A172 (cell line): Measurements from ENCODE around the gene FBXL15. TPM values are rescaled to one million over a fixed set of nuclear protein-coding genes. Genes with fewer than 3 reads are reported as not detected.

ENCODE experiments used
- DNase-seq: peaks from one replicate; pipeline ENCODE4 v3.0.0-alpha.2; 2015; ENCODE audit warnings: low spot score
- total RNA-seq: library from RNA; depleted of rRNA; stranded (reverse); fragments of >200 nt; shearing (Covaris generic); gene quantifications from 2 replicates; pipeline ENCODE4 v1.2.3, GENCODE V29; 2014; rRNA removed

FBXL15 gene, protein sequence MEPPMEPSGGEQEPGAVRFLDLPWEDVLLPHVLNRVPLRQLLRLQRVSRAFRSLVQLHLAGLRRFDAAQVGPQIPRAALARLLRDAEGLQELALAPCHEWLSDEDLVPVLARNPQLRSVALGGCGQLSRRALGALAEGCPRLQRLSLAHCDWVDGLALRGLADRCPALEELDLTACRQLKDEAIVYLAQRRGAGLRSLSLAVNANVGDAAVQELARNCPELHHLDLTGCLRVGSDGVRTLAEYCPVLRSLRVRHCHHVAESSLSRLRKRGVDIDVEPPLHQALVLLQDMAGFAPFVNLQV
- total RNA-seq, result 14.6 and 20.0 TPM in 2 replicates

DNA sequence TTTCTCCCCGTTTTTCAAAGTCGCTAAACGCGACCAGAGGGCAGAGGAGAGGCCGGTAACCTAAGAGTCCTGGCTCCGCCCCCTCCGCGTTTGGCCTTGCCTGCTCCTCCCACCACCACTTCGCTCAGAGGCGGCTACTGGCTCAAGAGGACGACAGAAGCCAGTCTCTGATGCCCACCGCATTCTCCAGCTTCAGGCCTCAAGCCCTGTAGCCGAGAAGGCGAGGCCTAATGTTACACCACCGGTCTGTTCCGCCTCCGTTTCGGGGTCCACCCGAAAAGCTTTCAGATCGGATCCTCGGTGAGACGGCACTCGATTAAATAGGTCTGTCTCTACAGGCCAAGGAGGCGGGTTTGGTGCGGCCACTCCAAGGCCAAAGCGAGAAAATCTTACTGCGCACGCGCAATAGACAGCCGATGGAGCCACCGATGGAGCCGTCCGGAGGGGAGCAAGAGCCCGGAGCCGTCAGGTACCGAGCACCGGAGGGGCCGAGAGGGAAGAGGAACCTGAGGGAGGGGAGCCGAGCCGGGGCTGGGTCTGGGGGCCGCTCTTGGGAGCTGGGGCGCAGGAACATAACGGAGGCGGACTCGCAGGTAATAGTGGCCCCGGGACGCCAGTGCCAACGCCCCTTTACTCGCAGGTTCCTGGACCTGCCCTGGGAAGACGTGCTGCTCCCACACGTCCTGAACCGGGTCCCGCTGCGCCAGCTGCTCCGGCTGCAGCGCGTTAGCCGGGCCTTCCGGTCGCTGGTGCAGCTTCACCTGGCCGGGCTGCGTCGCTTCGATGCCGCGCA is at the start of gene FBXL15:
Gene FBXL15, plus strand, starts transcription at position 123 of the 793 bp plus-strand sequence. Its CDS starts 294 bp downstream, at position 417.
- DNase-seq, result peak; percentile 95

DNA sequence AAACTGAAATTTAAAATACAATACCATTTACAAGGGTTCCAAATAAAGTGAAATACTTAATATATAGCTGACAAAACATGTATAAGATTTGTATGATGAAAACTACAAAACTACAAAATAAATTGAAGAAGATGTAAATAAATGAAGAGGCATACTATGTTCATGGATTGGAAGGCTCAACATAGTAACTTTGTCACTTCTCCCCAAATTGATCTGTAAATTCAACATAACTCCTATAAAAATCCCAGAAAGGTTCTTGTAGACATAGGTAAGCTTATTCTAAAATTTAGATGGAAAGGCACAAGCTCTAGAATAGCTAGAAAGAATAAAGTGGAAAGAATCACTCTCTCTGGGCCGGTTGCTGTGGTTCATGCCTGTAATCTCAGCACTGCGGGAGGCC is 49.3 kb upstream of the FBXL15 start:
- no peak for DNase-seq

DNA sequence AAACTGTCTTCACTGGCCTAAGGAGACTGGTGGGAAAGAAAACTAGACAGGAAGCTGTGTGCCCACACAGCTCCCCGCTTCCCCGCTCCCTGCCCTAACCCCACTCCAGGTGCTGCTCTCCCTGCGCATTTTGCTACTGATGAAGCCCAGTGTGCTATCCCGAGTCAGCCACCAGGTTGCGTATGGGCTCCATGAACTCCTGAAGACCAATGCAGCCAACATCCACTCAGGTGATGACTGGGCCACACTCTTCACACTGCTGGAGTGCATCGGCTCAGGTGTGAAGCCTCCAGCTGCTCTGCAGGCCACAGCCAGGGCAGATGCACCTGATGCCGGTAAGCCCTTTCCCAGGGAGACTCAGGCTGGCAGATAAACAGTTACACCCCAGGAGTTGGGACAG is 45.4 kb upstream of the FBXL15 start:
- DNase-seq, result no peak

DNA sequence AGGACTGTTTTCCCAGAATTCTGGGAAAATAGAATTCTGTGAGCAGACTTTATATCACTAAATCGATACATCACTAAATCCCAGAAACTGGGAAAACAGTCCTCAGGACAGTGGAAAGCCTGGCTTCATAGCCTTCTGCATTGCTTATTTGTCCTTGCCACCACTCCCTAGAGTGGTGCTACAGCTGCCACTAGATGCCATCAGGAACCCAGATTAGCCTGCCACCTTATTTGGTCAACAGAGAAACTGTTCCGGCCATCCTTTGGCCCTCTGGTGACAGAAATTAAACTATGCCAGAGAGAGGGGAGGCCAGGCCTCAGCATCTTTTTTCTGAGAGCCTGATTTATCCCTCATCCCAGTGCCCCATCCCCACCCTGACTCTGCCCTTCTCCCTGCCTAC is 44.8 kb upstream of the FBXL15 start:
- DNase-seq, result no peak

DNA sequence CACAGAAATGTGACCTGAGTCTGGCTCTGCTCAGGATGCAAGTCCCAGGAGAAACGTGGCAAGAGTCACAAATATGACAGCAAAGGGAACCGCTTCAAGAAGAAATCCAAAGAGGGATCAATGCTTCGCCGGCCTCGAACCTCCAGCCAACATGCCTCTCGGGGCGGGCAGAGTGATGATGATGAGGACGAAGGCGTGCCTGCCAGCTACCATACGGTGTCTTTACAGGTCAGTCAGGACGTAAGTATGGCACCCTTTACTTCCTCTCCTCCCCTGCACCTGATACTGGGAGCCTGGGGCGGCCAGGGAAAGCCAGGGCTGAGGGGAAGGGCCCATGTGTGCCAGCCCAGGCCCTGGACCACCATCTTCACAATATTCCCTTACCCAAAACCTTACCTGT is 43.7 kb upstream of the FBXL15 start:
- DNase-seq, result no peak

DNA sequence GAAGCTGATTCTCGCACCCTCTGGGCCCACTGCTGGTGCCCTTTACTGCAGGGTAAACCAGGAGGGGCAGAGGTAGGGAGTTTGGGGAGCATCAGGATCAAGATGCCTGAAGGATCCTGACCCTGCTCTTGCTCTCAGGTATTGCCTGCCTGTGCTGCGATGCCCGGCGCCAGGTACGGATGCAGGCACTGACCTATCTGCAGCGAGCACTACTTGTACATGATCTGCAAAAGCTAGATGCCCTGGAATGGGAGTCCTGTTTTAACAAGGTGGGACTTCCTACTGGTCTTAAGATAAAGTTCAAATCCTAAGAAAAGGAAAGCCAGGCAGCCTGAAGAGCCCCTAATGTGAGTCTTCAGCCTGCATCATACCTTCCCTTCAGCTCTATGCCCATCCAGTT is 41.3 kb upstream of the FBXL15 start:
- DNase-seq, result no peak

DNA sequence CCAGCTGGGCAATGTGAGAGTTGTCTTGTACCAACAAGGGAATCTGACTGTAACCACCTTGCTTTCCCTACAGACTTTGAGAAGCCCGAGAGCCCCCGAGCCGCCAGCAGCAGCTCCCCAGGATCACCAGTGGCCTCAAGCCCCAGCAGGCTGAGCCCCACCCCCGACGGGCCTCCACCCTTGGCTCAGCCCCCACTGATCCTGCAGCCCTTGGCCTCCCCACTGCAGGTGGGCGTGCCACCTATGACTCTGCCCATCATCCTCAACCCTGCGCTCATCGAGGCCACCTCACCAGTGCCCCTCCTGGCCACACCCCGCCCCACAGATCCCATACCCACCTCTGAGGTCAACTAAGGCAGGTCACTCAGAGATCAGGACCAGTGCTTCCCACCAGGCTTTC is 38.7 kb upstream of the FBXL15 start:
- no peak for DNase-seq

DNA sequence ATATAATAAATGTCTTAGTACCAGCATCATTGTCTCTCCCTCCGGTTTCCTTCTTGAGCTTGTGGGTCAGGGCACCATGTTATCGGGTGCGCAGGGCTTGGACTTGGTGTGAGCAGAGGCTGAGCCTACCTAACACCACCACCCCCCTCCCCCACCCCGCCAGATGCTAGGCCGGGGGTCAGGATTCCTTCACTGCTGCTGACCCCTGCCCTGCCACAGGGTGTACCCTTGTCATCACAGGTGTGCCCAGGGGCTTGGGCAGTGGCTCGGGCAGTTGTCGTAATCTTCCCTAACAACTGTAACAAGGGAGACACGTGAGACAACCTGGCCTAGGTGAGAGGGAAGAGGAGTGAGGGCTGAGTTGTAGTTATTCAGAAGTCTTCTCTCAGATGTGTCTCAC is 37.8 kb upstream of the FBXL15 start:
- DNase-seq, result no peak

DNA sequence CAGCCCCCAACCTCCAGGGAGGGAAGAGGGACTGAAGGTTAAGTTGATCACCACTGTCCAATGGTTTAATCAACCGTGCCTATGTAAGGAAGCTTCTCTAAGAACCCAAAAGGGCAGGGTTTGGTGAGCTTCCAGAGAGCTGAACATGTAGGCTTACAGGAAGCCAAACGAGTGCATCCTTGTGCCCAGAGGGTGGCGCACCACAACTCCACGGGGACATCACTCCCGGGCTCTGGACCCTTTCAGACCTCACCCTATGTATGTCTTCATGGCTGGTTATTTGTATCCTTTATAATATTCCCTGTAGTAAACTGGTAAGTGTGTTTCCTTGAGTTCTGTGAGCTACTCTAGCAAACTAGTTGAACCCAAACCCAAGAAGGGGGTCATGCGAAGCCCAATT is 36.6 kb upstream of the FBXL15 start:
- no peak for DNase-seq

DNA sequence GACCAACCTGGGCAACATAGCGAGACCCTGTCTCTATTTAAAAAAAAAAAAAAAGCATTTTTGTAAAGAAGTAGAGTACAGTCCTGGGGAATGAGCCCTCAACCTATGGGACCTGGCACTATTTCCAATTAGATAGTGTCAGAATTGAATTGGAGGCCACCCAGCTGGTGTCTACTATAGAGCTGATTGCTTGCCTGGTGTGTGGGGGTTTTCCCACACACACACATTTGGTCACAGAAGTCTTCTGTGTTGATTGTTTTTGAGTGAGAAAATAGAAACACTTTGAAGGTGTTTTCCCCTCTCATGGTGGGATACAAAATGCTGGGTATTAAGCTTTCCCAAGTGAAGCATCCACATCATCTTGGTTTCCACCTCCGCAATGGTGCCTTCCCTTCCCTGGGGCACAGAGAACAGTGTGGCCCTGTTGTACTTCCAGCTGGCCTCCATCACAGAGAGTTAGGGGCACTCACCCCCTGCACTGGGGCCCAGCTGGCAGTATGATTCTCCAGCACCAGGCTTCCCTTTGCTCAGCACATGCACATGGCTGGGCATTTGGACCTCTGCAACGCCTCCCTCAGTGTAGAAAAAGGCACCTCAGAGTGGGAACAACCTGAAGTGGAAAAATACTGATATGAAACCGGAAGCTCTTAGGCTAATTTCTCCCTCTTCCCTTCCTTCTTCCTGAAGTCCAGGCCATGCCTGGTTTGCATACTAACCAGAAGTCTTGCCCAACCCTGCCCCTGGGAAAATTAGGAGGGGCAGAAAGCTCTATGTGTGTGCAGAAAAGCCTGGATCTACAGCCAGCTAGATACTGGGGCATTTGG is 35.8 kb upstream of the FBXL15 start:
- no peak for DNase-seq

DNA sequence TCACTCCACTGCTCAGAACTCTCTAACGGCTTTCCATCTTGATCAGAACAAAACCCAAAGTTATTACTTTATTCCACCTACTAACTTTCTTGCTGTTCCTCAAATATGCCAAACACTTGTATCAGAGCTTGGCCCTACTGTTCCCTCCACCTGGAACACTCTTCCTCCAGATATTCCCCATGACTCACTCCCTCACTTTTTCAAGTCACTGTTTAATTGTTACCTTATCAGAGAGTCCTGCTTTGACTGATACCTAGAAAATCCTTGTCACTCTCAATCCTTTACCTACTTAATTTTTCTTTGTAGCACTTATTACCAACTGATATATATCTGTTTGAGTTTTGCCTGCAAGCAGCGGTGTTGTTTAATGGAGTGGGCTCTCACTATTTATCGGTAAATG is 30.7 kb upstream of the FBXL15 start:
- no peak for DNase-seq

DNA sequence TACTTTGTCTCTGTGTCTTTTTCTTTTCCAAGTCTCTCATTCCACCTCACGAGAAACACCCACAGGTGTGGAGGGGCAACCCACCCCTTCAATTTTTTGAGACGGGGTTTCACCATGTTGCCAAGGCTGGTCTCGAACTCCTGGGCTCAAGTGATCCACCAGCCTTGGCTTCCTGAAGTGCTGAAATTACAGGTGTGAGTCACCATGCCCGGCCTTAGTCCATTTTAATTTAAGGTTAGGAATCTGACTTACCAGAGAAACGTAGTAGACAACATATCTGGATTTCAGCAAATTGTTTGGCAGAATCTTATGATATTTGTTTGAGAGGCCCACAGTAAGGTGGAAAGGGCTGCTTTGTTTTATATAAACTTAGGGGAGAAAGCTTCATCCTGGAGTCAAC is 28.3 kb upstream of the FBXL15 start:
- DNase-seq, result no peak

DNA sequence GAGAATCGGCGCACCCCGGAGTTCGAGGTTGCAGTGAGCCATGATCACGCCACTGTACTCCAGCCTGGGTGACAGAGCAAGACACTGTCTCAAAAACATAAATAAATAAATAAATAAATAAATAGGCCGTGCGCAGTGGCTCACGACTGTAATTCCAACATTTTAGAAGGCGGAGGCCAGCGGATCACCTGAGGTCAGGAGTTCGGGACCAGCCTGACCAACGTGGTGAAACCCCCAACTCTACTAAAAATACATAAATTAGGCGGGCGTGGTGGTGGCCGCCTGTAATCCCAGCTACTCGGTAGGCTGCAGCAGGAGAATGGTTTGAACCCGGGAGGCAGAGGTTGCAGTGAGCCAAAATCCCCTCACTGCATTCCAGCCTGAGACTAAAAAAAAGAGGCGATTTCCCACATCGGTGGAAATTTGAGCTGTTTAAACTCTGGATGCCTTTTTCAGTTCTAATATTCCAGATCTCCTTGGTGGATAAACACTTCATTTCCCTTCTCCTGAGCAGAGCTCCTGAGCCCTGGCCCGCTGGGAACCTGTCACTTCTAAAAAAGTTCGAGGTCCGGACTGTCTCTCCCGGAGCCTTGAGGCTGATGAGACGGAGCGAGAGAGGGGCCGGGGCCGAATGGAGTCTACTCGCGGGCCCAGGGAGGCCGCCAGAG is 27.1 kb upstream of the FBXL15 start:
- DNase-seq, result no peak

DNA sequence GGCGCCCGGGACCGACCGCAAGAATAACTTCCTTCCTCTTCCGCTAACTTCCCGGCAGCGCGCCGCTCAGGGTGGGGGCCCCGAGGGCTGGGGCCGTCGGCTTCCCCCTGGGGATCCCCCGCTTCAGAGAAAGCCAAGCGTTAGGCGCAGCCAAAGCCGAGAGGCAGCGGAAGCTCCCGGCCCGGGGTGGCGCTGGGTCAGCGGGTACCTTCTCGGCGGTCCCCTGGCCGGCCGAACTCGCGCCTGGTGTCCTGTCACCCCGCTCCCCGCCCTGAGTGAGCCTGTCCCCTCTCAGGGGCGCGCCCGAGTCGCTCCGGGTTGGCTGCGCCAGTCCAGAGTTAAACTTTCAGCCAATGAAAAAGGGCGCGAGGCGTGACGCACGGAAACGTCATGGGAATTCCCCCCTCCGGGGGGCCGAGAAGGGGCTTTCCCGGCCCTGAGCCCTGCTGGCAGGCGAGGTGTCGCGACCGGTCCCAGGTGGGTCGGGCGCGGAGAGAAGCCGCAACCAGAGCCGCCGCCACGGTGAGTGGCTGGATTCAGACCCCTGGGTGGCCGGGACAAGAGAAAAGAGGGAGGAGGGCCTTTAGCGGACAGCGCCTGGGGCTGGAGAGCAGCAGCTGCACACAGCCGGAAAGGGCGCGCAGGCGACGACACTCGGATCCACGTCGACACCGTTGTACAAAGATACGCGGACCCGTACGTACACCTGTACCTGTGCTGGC is 26.4 kb upstream of the FBXL15 start:
- DNase-seq, result peak; percentile 93

DNA sequence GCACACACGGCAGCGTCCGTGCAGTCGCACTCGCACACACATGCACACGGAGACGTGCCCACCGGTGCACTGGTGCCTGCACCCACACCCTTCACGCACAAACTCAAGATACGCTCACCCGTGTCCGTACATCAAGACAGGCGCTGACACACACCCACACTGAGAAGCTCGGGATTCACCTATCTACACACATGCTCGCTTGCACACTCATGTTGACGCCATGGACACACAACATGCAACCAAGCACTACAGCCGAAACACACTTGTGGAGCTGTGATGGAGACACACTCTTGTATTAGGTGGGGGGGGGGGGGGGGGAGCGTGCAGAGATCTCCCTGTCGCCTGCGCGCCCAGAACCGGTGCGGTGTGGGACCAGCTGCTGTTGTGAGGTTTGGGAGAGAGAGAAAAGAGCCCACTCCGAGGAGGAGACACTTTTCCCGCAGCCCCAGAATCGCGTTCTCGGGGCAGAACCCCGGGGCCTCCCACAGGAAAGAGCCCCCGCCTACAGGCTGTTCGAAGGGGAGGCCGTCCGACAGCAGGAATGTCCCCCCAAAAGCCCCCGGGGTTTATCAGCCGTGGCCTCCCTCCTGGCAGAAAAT is 25.7 kb upstream of the FBXL15 start:
- DNase-seq, result no peak

DNA sequence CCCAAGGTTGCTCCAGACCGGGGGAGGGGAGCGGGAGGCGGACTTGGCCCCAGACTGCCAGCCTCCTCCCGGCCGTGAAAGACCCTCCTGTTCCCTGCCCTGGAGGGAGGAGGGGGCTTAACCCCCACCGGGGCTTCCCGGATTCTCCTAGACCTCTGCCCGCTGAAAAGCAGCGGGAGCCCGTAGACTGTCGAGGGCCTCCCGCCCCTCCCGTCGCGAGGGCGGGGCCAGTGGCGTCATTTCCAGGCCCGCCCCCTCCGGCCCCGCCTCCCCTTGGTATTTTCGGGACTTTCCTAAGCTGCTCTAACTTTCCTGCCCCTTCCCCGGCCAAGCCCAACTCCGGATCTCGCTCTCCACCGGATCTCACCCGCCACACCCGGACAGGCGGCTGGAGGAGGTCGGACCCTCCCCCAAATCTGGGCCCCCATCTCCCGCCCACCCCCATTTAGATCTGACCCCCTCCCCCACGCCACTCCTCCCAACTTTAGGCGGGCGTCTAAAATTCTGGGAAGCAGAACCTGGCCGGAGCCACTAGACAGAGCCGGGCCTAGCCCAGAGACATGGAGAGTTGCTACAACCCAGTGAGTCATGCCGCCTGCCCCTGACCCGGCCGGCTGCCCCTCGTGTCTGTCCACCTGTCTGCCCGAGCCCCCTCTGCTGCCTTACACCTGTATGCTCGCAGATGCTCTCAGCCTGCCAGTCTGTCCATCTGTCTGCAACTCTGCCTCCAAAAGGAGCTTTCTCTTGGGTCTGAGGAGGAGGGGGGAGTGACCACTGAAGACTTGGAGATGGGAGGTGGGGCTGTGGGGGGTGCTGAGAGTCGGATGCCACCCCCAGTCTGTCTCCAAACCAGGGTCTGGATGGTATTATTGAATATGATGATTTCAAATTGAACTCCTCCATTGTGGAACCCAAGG is 25.0 kb upstream of the FBXL15 start, which contains the start of gene NFKB2:
Gene NFKB2, plus strand, starts transcription at position 306 of the 917 bp plus-strand sequence. Its CDS starts 255 bp downstream, at position 561.
- peak; percentile 85 for DNase-seq

DNA sequence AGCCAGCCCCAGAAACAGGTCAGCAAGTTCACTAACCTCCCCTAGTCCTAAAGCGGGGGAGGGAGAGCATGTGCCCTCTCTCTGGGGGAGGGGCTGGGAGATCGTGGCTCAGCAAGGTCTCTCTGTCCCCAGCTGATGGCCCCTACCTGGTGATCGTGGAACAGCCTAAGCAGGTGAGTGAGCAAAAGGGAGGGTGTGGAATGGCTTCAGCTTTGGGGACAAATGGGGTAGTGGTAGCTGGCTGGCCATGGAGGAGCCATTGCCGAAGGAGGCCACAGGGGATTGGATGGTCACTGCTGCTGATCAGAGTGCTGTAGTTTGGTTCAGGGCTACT is 24.4 kb upstream of the FBXL15 start:
- no peak for DNase-seq

DNA sequence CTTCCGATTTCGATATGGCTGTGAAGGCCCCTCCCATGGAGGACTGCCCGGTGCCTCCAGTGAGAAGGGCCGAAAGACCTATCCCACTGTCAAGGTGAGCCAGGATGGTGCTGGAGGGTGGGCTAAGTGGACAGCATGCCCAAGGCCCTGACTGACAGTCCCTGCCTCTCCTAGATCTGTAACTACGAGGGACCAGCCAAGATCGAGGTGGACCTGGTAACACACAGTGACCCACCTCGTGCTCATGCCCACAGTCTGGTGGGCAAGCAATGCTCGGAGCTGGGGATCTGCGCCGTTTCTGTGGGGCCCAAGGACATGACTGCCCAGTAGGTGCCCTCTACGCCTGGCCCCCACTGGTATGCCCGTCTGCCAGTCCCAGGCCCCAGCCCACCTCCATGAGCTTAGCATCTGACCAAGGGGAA is 23.9 kb upstream of the FBXL15 start:
- no peak for DNase-seq
